HG03066 (cell line): Measurements from ENCODE around the gene TMEM109.
A peak's percentile ranks its signal among the peaks of the same experiment; 100 is the strongest.

Experiments used
- ATAC-seq: cut with Tn5 transposase; IDR thresholded peaks from one replicate; pipeline ENCODE4 v1.9.1; 2021; ENCODE audit warnings: low read depth; ENCODE audit not compliant: unreplicated experiment

Gene TMEM109

DNA sequence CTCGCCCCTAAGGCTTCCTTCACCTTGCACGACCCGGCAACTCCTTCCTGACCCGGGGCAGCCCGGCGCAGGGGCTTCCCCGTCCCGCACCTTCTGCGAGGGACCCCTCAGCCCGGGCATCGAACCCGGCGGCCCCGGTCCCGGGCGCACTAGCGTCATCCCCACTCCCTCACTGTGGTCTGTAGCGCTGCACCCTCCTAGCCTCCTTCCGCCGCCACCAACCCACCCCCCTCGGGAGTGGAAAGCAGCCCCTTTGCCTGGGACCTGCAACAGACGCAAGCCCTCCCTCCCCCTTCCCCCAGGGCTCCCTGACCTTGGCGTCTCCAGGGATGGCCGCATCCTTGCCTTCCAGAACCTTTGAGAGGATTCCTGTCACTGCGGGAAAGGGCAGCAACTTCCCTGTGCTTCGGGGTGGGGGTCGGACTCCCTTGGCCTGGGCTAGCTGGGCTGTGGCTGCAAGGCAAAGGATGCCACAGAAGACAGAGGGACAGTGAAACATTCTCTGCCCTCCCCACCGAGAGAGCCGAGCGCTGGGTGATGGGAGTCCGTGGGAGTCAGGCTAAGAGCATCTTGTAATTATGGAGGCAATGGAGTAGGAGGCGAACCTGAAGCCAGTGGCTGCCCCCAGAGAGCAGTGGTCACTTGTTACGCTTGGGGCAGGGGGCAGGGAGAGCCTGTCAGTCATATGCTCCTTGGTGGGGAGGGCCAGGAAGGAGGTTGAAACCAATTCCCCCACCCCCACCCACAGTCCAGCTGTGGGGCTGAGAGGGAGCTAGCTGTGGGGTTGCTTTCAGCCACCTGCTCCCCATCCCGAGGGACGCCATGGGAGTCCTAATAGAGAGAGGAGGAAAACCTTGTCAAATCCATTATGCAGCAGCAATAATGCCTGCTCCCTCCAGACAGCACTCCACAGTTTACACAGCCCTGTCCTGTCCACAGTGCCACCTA, 11.2 kb downstream of the TMEM109 start:
- peak; percentile 4 for ATAC-seq

DNA sequence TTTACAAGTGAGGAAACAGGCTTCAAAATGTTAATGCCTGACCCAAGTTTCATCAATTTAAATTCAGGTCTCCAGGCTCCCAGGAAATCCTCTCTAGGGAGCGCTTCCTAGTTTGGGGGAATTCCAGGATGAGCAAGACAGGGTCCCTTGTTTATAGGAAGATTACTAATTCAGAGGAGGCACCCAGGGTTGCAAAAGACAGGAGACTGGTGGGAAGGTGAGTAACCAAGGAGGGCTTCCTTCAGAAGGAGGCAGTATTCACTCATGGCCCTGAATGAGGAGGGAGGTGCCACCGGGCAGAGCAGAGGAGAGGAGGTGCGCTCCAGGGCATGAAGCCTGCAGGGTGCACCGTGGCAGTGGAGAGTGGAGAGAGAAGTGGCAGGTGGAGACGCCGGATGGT, 11.9 kb downstream of the TMEM109 start:
- ATAC-seq, result no peak

DNA sequence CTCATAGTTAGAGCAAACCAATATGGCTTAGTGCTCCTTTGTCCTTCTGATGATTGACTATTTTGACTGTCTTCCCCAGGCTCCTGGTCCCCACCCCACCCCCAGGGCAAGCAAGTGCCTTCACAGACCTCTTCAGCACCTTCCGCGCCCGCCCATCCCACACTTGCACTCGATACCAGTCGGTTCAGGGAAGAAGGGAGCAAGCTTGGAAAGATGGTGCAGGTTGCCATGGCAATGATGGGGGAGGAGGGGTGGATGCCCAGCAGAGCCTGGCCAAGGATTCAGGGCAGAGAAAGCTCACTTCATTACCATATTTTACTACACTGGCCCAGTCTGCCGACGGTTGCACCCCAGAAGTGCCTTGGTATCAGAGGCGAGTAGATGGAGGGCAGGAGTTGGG, 12.5 kb downstream of the TMEM109 start:
- no peak for ATAC-seq

DNA sequence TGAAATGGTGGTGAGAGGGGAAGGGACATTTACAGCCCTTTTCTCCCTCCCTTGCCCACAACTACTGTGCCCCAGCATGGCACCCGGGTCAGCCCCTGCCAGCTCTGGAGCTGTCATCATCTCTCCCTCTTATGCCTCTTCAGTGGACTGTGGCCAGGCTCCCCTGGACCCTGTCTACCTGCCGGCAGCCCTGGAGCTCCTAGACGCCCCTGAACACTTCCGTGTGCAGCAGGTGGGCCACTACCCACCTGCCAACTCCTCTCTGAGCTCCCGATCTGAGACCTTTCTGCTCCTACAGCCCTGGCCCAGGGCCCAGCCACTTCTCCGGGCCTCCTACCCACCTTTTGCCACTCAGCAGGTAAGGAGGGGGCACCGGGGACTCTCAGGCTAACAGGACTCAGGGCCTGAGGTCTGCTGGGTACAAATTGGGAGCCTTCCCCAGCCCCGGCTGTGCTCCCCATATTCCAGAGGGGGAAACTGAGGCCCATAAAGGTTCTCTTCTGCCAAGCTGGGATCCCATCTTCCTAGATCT, 13.2 kb downstream of the TMEM109 start:
- no peak for ATAC-seq

DNA sequence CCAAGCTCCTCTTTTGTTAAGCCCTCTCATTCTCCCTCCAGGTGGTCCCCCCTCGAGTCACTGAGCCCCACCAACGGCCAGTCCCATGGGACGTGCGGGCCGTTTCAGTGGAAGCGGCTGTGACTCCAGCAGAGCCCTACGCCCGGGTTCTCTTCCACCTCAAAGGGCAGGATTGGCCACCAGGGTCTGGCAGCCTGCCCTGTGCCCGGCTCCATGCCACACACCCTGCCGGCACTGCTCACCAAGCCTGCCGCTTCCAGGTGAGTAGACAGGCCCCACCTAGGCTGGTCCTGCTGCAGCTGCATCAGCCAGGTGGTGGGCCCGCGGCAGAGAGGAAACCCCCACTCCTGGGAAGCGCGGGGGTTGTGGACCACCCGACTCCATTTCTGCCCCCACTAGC, 13.6 kb downstream of the TMEM109 start:
- no peak for ATAC-seq

DNA sequence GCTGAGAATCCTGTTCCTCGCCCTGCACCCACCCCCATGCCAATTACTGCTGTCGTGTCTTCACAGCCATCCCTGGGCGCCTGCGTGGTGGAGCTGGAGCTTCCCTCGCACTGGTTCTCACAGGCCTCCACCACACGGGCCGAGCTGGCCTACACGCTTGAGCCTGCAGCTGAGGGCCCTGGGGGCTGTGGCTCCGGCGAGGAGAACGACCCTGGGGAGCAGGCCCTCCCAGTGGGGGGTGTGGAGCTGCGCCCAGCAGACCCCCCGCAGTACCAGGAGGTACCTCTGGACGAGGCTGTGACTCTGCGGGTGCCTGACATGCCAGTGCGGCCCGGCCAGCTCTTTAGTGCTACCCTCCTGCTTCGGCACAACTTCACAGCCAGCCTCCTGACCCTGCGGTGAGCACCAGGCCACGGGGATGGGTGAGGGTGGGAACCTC, 14.6 kb downstream of the TMEM109 start:
- no peak for ATAC-seq

DNA sequence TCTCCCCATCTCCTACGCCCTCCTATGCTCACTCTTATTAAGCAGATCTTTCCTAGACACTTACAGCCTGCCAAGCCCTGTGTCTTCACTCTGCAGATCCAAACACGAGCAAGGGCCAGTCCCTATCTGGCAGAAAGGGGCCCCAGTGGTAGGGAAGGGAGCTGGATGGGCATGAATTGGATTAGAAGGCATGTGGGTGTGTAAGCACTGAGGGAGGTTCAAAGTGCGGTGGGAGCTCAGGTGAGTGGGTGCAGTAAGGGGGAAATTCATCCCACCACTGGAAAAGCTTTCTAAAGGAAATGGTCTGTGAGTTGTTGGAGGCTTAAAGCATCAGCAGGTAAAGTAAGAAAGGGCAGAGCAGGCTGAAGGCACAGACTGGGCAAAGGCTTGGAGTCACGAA, 15.8 kb downstream of the TMEM109 start:
- ATAC-seq, result no peak

DNA sequence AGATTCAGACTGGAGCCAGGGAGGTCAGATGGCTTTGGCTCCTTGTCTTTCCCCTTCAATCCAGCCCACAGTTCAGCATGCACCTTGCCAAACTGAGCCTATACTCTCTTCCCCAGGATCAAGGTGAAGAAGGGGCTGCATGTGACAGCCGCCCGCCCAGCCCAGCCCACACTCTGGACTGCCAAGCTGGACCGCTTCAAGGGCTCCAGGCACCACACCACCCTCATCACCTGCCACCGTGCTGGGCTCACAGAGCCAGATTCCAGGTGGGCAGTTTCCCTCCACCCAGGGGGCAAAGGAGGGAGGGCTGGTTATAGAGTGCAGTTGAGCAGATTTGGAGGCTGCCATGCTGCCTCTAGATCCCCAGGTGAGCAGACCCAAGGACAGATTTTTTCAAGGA, 16.4 kb downstream of the TMEM109 start:
- no peak for ATAC-seq

DNA sequence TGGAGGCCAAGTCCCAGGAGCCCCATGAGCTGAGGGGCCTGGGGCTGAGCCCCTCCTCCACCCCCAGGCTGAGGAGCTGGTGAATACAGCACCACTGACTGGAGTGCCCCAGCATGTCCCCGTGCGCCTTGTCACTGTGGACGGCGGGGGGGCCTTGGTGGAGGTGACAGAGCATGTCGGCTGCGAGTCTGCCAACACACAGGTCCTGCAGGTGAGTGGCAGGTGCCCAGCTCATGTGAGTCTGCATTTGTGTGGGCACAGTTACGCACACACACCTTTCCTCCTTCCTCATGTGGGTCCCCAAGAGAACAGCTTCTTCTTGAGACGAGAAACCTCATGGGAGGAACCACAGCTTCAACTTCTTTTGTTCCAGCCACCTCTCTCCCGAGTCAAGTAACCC, 18.0 kb downstream of the TMEM109 start:
- ATAC-seq, result no peak

DNA sequence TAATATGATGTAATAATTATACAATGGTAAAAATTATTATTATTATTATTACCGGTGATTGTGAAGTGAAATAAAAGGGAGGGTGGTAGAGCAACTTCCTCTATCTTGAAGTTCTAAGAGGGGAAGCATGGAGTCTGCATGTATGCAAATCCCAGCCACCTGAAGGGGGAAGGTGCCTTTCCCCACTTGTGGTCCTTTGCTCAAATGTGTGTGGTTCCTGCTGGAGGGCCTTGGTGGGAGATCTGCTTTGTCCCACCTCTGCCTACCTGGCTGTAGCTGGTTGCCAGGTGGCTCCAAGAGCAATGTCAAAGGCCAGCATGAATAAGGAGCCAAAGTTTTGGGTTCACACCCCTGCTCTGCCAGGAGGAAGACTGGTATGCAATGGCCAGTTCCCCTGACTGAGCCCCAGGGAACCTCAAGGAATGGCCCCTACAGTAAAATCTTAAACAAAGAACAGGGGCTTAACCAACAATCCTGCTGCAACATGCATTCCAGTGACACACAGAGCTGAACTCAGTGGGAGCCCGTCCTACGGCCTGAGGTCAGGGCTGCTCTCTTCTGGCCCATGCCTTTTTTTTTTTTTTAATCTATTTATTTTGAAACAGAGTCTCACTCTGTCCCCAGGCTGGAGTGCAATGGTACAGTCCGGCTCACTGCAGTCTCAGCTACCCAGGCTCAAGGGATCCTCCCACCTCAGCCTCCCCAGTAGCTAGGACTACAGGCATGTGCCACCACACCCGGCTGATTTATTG, 18.8 kb downstream of the TMEM109 start:
- no peak for ATAC-seq

DNA sequence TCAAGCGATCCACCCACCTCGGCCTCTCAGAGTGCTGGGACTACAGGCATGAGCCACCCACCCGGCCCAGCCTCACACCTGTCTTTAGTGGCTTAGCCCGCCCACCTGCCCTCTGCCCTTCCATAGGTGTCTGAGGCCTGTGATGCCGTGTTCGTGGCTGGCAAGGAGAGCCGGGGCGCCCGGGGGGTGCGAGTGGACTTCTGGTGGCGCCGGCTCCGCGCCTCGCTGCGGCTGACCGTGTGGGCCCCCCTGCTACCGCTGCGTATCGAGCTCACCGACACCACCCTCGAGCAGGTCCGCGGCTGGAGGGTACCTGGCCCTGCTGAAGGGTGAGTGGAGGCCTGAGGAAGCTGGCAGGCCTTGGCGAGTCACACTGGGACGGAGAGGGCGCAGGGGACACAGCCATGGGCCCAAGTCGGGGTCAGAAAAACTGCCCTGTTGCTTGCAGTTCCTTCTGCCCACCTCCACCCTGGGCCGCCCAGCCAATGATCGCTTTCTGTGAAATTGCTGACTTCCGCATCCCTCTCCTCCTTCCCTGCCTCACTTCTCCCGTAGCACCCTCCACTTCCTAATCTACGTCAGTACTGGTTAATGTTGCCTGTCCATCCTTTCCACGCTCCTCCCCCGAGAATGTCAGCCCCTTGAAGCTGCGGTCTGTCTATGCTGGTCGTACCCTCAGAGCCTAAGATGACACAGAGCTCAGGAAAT, 19.6 kb downstream of the TMEM109 start:
- no peak for ATAC-seq

DNA sequence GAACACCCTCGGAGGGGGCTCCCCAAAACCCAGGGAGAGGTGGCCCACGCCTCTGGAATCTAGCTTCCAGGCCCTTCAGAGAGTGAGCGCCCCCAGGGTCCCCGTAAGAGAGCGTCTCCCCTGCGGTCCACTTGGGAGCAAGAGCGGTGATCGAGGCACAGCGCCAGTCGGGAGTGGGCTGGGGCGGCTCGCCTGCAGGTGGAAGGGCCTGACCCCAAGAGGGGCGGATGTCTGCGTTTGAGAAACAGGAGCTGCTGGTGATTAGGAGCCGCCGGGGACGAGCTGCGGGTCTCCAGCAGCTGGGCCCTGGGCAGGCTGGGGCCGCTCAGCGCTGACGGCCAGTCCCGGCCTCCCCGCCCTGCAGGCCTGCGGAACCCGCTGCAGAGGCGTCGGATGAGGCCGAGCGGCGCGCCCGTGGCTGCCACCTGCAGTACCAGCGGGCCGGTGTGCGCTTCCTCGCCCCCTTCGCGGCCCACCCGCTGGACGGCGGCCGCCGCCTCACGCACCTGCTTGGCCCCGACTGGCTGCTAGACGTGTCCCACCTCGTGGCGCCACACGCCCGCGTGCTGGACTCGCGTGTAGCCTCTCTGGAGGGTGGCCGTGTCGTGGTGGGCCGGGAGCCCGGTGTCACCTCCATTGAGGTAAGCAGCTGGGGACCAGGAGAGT, 20.3 kb downstream of the TMEM109 start:
- ATAC-seq, result no peak

DNA sequence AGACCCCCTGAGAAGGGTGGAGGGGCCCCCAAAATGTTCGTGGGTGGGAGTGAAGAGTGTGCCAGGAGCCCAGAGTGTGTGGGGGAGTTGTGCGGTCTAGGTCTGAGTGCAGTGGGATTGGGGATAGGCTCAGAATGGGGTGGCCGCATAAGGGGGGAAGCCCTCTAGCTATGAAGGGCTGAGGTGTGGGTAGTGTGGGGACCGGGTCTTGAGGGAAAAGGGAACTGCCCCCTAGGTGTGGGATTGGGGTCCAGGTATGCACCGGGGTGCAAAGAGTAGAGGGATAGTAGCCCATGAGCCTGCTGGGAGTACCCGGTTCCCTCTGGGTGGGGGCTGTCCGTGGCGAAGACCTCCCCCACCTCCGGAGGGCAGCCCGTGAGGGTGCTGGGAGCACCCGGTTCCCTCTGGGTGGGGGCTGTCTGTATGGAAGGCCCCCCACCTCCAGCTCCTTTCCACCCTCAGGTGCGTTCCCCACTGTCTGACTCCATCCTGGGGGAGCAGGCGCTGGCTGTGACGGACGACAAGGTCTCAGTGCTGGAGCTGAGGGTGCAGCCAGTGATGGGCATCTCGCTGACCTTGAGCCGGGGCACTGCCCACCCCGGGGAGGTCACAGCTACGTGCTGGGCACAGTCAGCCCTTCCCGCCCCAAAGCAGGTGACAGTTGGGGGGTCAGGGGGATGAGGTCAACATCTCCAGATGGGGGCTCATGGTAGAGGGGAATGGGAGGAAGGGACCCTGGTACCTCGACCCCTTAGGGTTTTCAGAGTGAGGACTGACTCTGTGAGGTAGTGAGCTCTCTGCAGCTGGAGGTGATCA, 21.0 kb downstream of the TMEM109 start:
- no peak for ATAC-seq

DNA sequence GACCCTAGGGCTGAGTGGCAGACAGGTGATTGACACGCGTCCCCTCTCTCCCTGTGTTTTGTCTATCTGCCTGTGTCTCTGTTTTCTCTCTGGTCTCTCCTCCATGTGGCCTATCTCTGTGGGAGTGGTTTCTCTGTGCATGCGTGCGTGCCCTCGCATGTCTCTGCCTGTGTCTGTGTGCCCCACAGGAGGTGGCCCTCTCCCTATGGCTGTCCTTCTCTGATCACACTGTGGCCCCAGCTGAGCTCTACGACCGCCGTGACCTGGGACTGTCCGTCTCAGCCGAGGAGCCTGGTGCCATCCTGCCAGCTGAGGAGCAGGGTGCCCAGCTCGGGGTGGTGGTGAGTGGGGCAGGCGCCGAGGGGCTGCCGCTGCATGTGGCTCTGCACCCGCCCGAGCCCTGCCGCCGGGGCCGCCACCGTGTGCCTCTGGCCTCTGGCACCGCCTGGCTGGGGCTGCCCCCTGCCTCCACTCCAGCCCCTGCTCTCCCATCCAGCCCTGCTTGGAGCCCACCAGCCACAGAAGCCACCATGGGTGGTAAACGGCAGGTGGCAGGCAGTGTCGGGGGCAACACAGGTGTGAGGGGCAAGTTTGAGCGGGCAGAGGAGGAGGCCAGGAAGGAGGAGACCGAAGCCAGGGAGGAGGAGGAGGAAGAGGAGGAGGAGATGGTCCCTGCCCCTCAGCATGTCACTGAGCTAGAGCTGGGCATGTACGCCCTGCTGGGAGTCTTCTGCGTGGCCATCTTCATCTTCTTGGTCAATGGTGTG, 21.9 kb downstream of the TMEM109 start:
- no peak for ATAC-seq

DNA sequence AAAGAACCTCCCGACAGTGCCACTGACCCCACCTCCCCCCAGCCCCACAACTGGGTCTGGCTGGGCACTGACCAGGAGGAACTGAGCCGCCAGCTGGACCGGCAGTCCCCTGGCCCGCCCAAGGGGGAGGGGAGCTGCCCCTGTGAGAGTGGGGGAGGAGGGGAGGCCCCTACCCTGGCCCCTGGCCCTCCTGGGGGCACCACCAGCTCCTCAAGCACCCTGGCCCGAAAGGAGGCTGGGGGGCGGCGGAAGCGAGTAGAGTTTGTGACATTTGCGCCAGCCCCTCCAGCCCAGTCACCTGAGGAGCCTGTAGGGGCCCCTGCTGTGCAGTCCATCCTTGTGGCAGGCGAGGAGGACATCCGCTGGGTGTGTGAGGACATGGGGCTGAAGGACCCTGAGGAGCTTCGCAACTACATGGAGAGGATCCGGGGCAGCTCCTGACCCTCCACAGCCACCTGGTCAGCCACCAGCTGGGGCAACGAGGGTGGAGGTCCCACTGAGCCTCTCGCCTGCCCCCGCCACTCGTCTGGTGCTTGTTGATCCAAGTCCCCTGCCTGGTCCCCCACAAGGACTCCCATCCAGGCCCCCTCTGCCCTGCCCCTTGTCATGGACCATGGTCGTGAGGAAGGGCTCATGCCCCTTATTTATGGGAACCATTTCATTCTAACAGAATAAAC, 22.6 kb downstream of the TMEM109 start:
- no peak for ATAC-seq

DNA sequence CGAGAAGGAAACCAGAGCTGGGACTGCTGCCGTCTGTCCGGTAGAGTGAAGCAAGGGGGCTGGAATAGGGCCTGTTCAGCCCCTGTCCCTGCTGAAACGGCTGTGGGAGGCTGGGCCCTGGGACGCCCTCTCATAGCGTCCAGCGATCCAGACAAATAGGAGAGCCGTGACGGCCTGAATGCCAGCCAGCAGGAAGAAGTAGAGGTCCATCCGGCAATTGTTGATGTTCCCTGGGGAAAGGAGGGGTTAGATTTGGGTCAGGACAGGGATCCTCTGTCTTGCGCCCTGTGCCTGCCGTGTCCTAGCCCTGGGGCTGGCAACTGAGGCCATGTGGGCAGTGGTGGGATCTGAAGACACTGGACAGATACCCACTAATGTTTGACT, 23.2 kb downstream of the TMEM109 start:
- no peak for ATAC-seq

DNA sequence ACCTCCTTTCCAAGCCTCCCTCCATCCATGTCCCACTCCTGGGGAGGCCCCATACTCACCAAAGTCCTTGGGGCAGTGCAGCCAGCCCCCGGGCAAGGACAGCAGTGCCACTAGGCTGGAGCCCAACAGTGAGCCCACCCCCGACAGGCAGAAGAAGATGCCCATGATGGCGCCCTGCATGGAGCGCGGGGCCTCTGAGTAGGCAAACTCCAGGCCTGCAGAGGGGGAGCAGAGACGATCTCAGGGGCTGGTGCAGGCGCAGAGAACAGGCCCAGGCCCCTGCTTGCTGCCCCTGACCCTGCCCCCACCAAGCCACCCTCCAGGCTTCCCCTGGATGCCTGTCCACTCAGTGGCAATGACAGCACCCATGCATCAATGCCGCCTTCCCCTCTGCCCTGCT, 23.9 kb downstream of the TMEM109 start:
- ATAC-seq, result no peak

DNA sequence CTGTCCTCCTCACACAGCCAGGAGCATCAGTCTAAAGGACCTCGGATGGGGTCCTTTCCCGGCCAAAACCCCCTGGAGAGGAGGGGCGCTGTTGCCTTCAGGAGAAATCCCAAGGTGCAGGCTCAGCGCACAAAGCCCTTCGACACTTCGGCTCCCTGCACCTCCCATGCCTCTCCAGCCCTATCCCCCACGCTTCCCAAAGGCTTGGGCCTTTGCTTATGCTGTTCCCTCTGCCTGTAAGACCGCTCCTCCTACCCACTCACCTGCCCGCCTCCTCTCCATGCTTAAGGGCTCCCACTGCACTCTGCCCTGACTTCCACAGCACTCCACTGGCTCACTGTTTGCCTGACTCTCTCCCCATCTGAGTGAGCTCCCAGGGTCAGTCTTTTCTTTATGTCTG, 24.5 kb downstream of the TMEM109 start:
- ATAC-seq, result no peak
